CD4-positive, alpha-beta T cell (primary cell): ENCODE results near the gene RNF6. TPM values are rescaled to one million over a fixed set of nuclear protein-coding genes. Genes with fewer than 3 reads are reported as not detected.

ENCODE experiments used
- ATAC-seq: fragments of 200-7000 bp; cut with Tn5 transposase; one replicate; pipeline ENCODE4 v1.10.0; 2022; ENCODE audit warnings: mild to moderate bottlenecking; ENCODE audit not compliant: poor library complexity
- CTCF ChIA-PET: fragments of 350-600 bp; sonication (Branson Sonifier 250); formaldehyde crosslinking; loops from one replicate; lab custom pipeline; 2021; ENCODE audit warnings: antibody characterized with exemption, inconsistent platforms; lab: Charles Lee
- POLR2A ChIA-PET: fragments of 350-600 bp; sonication (Branson Sonifier 250); formaldehyde crosslinking; loops from one replicate; lab custom pipeline; 2021; ENCODE audit warnings: antibody characterized with exemption, inconsistent platforms; lab: Charles Lee
- DNase-seq, 14 experiments: peaks; one replicate each; pipeline ENCODE4 v3.0.0-alpha.2; 2013 to 2020; ENCODE audit warnings: mixed read lengths in 2 of 14
- H3K27ac ChIP-seq, 2 donors: one replicate each; pipeline versions ENCODE4 v1.5.1 to v1.7.0; 2013; ENCODE audit warnings: low read length in 2 of 2, low read depth in 1 of 2, mild to moderate bottlenecking in 1 of 2
- H3K27me3 ChIP-seq, 2 experiments: 1 replicate in 1 of 2; 2 replicates in 1 of 2; pipeline versions ENCODE4 v1.6.1 to v1.7.0; 2013; ENCODE audit warnings: low read length in 2 of 2, control low read depth in 1 of 2, mild to moderate bottlenecking in 1 of 2, moderate library complexity in 1 of 2; ENCODE audit not compliant: insufficient read depth in 2 of 2, control insufficient read depth in 1 of 2
- H3K36me3 ChIP-seq: one replicate; pipeline ENCODE4 v1.6.1; 2013; ENCODE audit warnings: low read length, control low read depth; ENCODE audit not compliant: insufficient read depth
- H3K4me1 ChIP-seq: one replicate; pipeline ENCODE4 v1.6.1; 2013; ENCODE audit warnings: low read length, control low read depth; ENCODE audit not compliant: insufficient read depth
- H3K4me3 ChIP-seq: one replicate; pipeline ENCODE4 v1.5.1; 2013; ENCODE audit warnings: mild to moderate bottlenecking, low read length, moderate library complexity
- H3K9me3 ChIP-seq, 2 experiments: 1 replicate in 1 of 2; 2 replicates in 1 of 2; pipeline versions ENCODE4 v1.6.1 to v1.7.0; 2013; ENCODE audit warnings: low read length in 2 of 2, mild to moderate bottlenecking in 2 of 2, control low read depth in 1 of 2, moderate library complexity in 1 of 2; ENCODE audit not compliant: control insufficient read depth in 1 of 2, insufficient read depth in 1 of 2
- H3K27ac Mint-ChIP-seq: one replicate; pipeline ENCODE4 v1.8.0; 2020; ENCODE audit warnings: mixed read lengths
- H3K27me3 Mint-ChIP-seq: one replicate; pipeline ENCODE4 v1.8.0; 2021; ENCODE audit warnings: mixed read lengths
- H3K36me3 Mint-ChIP-seq: one replicate; pipeline ENCODE4 v1.8.0; 2021; ENCODE audit warnings: low read depth, mixed read lengths
- H3K4me1 Mint-ChIP-seq: one replicate; pipeline ENCODE4 v1.8.0; 2021; ENCODE audit warnings: low read depth, mixed read lengths
- H3K4me3 Mint-ChIP-seq: one replicate; pipeline ENCODE4 v1.8.0; 2020; ENCODE audit warnings: mild to moderate bottlenecking, mixed read lengths
- H3K9me3 Mint-ChIP-seq: one replicate; pipeline ENCODE4 v1.8.0; 2020; ENCODE audit warnings: mixed read lengths
- CTCF ChIP-seq: fragments of 200-600 bp; IDR thresholded peaks from one replicate; pipeline ENCODE4 v1.8.0; 2022; ENCODE audit warnings: antibody characterized with exemption, mild to moderate bottlenecking
- intact Hi-C, 2 experiments: fragments of 100-400 bp; cut with DNase I in 1 of 2; cut with micrococcal nuclease in 1 of 2; formaldehyde crosslinking; loops; one replicate each; pipeline versions ENCODE4 v1.15.1 to v1.9.0; 2023 to 2025; cut with DNase I, micrococcal nuclease
- total RNA-seq, 174 experiments: library from RNA in 2 of 174; stranded (reverse) in 2 of 174; gene quantifications; one replicate each; pipeline ENCODE4 v1.2.3 and lab custom pipeline; 2021 to 2026

Gene RNF6
- total RNA-seq, 2 experiments from 2014 or later, result 46.5 to 49.5 TPM

- H3K9me3 ChIP-seq, result no peaks in the 10 kb centered on the region
- Mint-ChIP-seq H3K27me3 (no peaks in the 10 kb centered on the region), H3K36me3 (no peaks in the 10 kb centered on the region), H3K27ac (no peak overlapping the region), H3K4me1 (no peaks in the 10 kb centered on the region), H3K4me3 (no peak overlapping the region), H3K9me3 (no peaks in the 10 kb centered on the region)
- H3K27me3 ChIP-seq, result no peaks in the 10 kb centered on the region
- intact Hi-C loops, result loop anchor here in 1 of 2 experiments (10.0 kb wide), 1 partner anchor 1026 kb away; the partner anchor contains the start of gene RPL21
- CTCF ChIA-PET, result interaction anchor here (0.6 kb wide), 1 partner anchor 573 kb away, joined by 5 read pairs; no protein-coding TSS in a partner anchor
- POLR2A ChIA-PET, result no interaction called here
- H3K4me3 ChIP-seq, result no peak overlapping the region
- H3K36me3 ChIP-seq, result no peaks in the 10 kb centered on the region
- TF ChIP-seq CTCF, result no peak
- DNase-seq (no peak), ATAC-seq (no peak)
- H3K4me1 ChIP-seq, result no peaks in the 10 kb centered on the region
- no peak overlapping the region for H3K27ac ChIP-seq
These were observed 7.0 kb upstream of the RNF6 start for GRCh38 chr13:26229080-26229615.

GRCh38 chr13:26228096-26228495 lies 6.0 kb upstream of the RNF6 start:
- Histone ChIP-seq H3K36me3 (no peaks in the 10 kb centered on the region), H3K27ac (no peak overlapping the region), H3K27me3 (no peaks in the 10 kb centered on the region), H3K9me3 (no peaks in the 10 kb centered on the region), H3K4me3 (no peak overlapping the region), H3K4me1 (no peaks in the 10 kb centered on the region)
- ATAC-seq, result no peak
- intact Hi-C loops, result loop anchor here in 1 of 2 experiments (10.0 kb wide), 1 partner anchor 1027 kb away; the partner anchor contains the start of gene RPL21
- POLR2A ChIA-PET, result no interaction called here
- no peak for DNase-seq
- CTCF ChIA-PET, result interaction anchor here (0.9 kb wide), 1 partner anchor 25 kb away, joined by 4 read pairs; no protein-coding TSS in a partner anchor
- Mint-ChIP-seq H3K27me3 (no peaks in the 10 kb centered on the region), H3K36me3 (no peaks in the 10 kb centered on the region), H3K9me3 (no peaks in the 10 kb centered on the region), H3K4me1 (peaks cover 5% of the 10 kb centered on the region), H3K27ac (no peak overlapping the region), H3K4me3 (no peak overlapping the region)
- TF ChIP-seq CTCF, result no peak

- H3K4me3 Mint-ChIP-seq, result no peak overlapping the region
These were observed 5.3 kb upstream of the RNF6 start for GRCh38 chr13:26227166-26227971.

More at GRCh38 chr13:26227166-26227971, 5.3 kb upstream of the RNF6 start:
- Histone ChIP-seq H3K4me1 (peaks cover 7% of the 10 kb centered on the region), H3K4me3 (no peak overlapping the region), H3K9me3 (no peaks in the 10 kb centered on the region), H3K27ac (no peak overlapping the region), H3K27me3 (no peaks in the 10 kb centered on the region), H3K36me3 (no peaks in the 10 kb centered on the region)
- intact Hi-C loops, result loop anchor here in 1 of 2 experiments (10.0 kb wide), 1 partner anchor 1027 kb away; the partner anchor contains the start of gene RPL21
- ATAC-seq (no peak), DNase-seq (no peak)
- Mint-ChIP-seq H3K27me3 (no peaks in the 10 kb centered on the region), H3K27ac (no peak overlapping the region), H3K9me3 (no peaks in the 10 kb centered on the region), H3K4me1 (peaks cover 12% of the 10 kb centered on the region), H3K36me3 (peaks cover 3% of the 10 kb centered on the region)
- CTCF ChIA-PET, result interaction anchor here (0.9 to 1.5 kb wide), 2 partner anchors 26 to 42 kb away, joined by 4 read pairs; no protein-coding TSS in a partner anchor
- POLR2A ChIA-PET, result no interaction called here
- no peak for TF ChIP-seq CTCF
